HG03139 (cell line): ENCODE results near the gene TMEM183A.

Experiments
- ATAC-seq: cut with Tn5 transposase; IDR thresholded peaks from one replicate; pipeline ENCODE4 v1.9.1; 2021; ENCODE audit not compliant: unreplicated experiment

The TMEM183A gene, protein sequence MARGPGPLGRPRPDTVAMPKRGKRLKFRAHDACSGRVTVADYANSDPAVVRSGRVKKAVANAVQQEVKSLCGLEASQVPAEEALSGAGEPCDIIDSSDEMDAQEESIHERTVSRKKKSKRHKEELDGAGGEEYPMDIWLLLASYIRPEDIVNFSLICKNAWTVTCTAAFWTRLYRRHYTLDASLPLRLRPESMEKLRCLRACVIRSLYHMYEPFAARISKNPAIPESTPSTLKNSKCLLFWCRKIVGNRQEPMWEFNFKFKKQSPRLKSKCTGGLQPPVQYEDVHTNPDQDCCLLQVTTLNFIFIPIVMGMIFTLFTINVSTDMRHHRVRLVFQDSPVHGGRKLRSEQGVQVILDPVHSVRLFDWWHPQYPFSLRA

DNA sequence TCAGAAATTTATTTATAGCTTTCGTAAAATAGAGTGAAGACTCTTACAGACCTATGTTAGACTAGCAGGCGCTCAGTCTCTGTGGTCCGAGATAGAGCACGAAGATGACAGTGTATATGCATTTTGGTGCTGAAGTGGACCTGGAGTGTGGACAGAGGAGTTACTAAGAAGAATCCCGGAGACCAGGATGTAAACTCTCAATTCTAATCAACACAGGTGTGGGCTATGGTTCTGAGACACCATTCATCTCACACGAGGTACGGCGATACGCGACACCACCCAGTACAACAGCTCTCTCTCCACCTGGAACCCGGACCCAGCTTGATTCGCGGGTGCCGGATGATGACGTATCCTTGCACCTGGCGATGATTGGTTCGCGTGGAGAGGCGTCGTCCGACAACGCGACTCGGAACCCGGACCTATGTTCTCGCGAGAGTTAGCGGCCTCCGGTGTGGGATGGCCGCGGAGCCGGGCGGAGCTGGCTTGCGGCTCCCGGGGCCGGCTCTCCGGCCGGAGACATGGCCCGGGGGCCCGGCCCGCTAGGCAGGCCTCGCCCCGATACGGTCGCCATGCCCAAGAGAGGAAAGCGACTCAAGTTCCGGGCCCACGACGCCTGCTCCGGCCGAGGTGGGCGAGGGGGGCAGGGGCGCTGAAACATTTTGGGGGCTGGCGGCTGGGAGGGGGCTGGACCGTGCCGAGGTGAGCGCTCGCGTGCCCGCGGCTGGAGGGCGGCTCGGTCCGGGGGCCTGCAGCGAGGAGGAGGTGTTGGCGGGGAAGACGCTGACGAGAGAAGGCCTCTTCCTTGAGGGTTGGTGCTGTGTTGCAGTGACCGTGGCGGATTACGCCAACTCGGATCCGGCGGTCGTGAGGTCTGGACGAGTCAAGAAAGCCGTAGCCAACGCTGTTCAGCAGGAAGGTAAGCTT is at the start of gene TMEM183A:
TSS of gene TMEM183A (plus strand) at position 427 of the 924 bp plus-strand sequence. CDS start at position 519, 92 bp downstream.
- ATAC-seq: peak; percentile 95

- ATAC-seq: peak; percentile 98
Observed at GRCh38 chr1:202957733-202958543, 49.2 kb upstream of the TMEM183A start, which contains the start of gene ADIPOR1. Gene ADIPOR1, minus strand, starts transcription at chr1:202958312. Its CDS starts 7,242 bp downstream, at chr1:202951070.

GRCh38 chr1:202958544-202959275 is 48.5 kb upstream of the TMEM183A start:
- no peak for ATAC-seq

DNA sequence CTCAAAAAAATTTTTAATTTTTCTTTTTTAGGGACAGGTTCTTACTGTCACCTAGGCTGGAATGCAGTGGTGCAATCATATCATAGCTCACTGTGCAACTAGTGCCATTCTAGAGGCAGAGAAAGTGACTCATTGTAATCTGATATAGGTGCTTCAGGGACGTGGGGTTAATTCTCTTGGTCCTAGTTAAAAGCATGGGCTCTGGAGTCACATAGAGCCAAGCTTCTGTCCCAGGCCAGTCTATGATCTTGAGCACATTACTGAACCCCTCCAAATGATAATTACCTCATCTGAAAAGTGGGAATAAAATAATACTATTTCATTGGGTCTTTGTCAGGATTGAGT is 47.9 kb upstream of the TMEM183A start:
- no peak for ATAC-seq

- ATAC-seq: no peak
Observed at GRCh38 chr1:202961220-202961880, 45.8 kb upstream of the TMEM183A start.

DNA sequence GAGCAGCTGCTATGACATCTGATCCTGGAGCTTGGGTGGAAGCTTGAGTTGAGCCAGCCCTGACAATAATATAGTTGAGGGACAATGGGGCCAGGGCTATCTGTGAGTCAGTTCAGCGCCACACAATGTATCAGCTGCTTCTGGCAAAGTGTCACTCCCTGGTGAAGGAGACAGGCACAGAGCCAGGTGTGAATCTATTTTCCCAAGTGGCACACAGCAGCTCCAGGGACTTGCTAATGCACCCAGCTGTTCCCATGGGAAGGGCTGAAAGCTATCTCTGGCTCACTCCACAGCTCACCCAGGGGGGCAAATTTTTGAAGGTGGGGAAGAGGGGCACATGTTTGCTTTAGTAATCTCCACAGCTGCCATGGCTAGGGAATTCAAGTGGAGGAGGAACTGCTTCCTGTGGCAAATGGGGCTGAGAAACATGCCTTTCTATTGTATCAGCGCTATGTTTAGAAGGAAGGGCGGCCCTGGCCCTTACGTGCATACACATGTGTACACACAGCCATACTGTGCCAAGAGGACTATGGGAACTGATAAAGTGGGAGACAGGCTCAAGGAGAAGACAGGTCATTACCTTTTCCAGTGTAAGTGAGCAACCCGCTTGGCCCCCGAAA is 42.3 kb upstream of the TMEM183A start:
- no peak for ATAC-seq

DNA sequence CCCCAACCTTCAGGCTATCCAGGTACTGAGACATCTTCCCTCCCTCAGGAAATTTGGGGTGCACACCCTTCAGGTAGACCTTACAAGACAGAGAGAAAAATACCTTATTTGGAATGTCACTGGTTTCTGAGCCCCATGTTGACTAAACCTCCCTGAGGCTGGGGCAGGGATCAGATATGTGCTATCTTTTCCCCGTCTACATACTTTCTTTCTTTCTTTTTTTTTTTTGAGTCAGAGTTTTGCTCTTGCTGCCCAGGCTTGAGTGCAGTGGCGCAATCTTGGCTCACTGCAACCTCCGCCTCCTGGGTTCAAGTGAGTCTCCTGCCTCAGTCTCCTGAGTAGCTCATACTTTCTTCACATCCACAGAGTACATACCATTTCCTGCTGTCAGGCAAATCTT is 41.8 kb upstream of the TMEM183A start:
- no peak for ATAC-seq

GRCh38 chr1:202966006-202966898 is 40.9 kb upstream of the TMEM183A start:
- ATAC-seq: no peak

DNA sequence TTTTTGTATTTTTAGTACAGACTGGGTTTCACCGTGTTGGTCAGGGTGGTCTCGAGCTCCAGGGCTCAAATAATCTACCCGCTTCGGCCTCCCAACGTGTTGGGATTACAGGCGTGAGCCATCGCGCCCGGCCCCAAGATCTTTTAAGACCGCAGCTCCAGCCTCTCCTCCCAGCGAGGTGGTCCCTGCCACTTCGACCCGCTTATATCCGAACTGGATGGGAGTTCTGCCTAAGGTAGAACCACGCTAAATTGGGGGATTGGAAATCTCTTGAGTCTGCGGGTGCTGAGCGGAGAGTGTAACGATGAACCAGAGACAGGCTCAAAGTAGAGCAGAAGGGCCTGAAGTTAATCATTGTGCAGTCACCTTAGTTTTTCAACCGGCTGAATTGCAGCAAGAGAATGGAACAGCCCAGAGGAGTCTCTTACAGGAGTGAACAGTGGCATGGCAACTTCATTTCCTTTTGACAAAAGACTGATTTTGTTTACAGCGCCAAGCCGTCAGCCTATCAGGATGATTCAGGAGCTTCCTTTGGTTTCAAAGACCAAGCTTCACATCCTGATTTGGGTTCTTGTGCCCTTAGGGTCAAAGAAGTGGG is 39.4 kb upstream of the TMEM183A start:
- peak; percentile 19 for ATAC-seq

DNA sequence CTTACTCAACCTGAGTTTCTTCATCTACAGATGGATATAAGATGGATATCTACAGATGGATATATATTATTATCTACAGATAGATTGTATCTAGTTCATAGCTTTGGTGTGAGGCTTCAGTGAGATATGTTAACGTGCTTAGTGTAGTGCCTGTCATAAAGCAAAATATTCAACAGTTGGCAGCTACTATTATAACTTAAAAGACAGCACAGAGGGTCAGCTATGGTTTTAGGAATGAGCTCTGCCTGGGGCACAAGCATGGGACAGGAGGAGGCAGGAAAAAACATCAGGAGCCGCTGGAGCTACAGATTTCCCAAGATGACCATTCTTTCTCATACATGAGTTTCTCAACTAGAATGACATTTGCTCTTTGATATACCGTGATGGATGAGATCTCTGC is 38.8 kb upstream of the TMEM183A start:
- no peak for ATAC-seq

- ATAC-seq: peak; percentile 47
Observed at GRCh38 chr1:202968895-202969295, 38.3 kb upstream of the TMEM183A start.

GRCh38 chr1:202972046-202972445 is 35.1 kb upstream of the TMEM183A start:
- no peak for ATAC-seq

DNA sequence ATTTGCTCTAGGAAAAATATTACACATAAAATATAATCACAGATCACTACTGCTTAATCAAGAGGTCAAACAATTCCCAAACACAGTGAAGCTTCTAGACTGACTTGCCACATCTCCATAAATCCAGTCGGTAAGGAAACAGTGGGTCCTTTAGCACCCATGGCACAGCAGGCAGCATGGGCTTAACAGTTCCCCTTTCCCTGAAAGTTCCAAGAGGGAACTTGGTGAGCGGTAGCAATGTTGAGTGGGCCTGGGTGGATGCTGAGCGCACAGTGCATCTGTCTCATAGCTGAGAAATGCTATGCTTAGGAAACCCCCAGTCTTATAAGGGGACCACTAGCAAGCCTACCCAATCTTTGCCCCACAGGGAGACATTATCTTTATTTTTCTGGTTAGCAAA is 32.3 kb upstream of the TMEM183A start:
- no peak for ATAC-seq

DNA sequence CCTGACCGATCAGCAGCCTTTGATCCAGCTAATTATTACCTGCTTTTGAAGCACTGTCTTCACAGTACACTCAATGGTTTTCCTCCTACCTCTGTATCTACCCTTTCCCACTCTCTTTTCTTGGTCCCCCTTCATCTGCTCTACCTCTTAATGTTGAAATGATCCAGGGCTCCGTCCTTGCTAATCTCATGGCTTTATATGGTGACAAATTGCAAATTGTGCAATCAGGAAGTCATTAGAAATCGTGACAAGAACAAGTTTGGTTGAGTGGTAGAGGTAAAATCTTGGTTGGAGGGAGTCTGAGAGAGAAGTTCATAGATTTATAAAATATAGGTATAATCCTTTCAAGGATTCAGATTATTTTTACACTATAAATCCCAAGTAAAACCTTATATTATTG is 30.5 kb upstream of the TMEM183A start:
- no peak for ATAC-seq

DNA sequence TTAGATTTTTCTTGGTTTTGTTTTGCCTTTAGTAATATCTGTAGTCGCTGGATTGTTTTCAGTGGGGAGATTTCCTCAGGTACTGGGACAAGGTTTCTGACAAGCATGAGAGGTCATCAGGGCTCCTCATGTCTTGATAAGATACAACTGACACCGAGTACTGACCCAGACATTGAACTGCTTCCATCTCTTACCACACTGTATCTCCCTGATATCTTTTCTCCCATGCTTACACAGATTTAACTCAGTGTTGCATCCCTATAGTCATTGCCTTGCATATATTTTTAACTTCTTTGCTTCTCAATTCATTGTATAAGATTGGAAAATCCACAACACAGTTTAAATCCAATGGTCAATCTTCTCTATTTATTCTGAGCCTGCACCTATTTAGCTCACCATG is 27.7 kb upstream of the TMEM183A start:
- ATAC-seq: no peak

DNA sequence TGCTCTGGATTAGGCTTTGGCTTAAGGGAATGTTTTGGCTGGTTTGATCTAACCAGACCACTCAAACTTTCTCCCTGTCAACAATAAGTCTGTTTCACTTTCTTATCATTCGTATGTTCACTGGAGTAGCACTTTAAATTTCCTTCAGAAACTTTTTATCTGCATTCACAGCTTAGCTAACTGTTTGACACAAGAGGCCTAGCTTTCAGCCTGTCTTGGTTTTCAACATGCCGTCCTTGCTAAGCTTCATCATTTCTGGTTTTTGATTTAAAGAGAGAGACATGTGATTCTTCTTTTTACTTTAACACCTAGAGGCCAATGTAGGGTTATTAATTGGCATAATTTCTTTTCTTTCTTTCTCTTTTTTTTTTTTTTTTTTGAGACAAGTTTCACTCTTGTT is 25.2 kb upstream of the TMEM183A start:
- no peak for ATAC-seq

DNA sequence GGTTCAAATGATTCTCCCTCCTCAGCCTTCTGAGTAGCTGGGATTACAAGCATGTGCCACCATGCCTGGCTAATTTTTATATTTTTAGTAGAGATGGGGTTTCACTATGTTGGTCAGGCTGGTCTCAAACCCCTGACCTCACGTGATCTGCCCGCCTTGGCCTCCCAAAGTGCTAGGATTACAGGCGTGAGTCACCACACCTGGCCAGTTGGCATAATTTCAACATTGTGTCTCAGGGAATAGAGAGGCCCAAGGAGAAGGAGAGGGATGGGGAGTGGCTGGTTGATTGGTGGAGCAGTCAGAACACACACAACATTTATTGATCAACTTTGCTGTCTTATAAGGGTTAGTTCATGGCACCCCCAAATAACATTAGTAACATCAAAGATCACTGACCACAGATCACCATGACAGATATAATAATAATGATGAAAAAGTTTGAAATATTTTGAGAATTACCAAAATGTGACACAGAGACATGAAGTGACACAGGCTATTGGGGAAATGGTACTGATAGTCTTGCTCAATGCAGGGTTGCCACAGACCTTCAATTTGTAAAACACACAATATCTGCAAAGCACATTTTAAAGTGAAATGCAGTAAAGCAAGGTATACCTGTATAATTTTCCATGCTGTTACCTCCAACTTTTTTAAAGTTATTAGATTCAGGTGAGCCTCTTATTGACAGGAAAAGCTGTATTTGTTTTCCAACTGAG is 24.3 kb upstream of the TMEM183A start:
- ATAC-seq: no peak
